HG02759 (cell line): ENCODE measurements around the gene ALMS1.
A peak's percentile ranks its signal among the peaks of the same experiment; 100 is the strongest.
"Not testable (repeated sequence)": the region's sequence is repeated elsewhere in the genome, so short reads cannot be mapped to it uniquely, and the experiment has no call there.

ENCODE experiments used
- ATAC-seq: cut with Tn5 transposase; IDR thresholded peaks from one replicate; pipeline ENCODE4 v1.9.1; 2021; ENCODE audit warnings: mild to moderate bottlenecking, moderate library complexity; ENCODE audit not compliant: unreplicated experiment

Gene ALMS1

GRCh38 chr2:73385504-73386341 is at the start of gene ALMS1:
Gene ALMS1 (plus strand): TSS chr2:73385836. CDS start chr2:73385869, 33 bp downstream.
- peak; percentile 89 for ATAC-seq

DNA sequence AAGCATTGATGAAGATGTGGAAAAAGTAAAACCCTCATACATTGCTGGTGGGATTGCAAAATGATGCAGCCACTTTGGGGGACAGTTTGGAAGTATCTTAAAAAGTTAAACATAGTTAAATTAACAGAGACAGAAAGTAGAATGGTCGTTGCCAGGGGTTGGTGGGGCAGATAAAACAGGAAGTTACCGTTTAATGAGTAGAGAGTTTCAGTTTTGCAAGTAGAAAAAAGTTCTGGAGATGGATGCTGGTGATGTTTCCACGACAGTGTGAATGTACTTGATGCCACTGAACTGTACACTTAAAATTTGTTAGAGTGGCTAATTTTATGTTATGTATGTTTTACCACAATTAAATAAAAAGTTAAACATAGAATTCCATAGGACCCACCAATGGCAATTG is 47.8 kb upstream of the ALMS1 start:
- ATAC-seq = no peak

DNA sequence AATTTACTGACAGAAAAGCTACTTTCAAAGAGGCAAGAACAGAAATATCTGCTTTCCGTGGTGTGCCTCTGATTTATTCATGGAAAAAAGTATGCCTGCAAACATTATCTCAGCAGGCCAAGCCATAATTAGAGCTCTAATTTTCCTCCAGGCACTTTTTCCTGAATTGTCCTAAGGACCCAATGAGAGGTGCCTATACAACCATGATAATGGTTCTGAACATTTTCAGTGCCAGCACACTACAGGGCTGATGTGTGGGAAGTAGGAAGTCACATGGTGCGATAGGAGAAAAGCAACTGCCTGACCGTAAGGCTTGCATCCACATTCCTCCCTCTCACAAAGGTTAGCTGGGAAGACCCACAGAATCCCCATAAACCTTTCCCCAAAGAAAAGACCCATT is 46.4 kb upstream of the ALMS1 start:
- no peak for ATAC-seq

GRCh38 chr2:73341039-73341438 is 44.6 kb upstream of the ALMS1 start:
- ATAC-seq = no peak

- ATAC-seq = no peak
Observed at GRCh38 chr2:73343992-73344391, 41.6 kb upstream of the ALMS1 start.

GRCh38 chr2:73344747-73345146 is 40.9 kb upstream of the ALMS1 start:
- not testable (repeated sequence) for ATAC-seq

- no peak for ATAC-seq
Observed at GRCh38 chr2:73350035-73350691, 35.5 kb upstream of the ALMS1 start.

DNA sequence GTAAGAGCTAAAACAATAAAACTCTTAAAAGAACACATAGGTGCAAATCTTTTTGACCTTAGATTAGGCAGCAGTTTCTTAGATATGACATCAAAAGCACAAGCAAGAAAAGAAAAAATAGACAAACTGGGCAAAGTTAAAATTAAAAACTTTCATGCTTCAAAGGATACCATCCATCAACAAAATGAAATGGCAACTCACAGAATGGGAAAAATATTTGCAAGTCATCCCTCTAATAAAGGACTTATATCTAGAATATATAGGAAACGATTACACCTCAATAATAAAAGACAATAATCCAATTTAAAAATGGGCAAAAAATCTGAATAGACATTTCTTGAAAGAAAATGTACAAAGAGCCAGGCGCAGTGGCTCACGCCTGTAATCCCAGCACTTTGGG is 29.5 kb upstream of the ALMS1 start:
- no peak for ATAC-seq

- ATAC-seq = no peak
Observed at GRCh38 chr2:73359915-73360697, 25.5 kb upstream of the ALMS1 start.

GRCh38 chr2:73366060-73366459 is 19.6 kb upstream of the ALMS1 start:
- no peak for ATAC-seq

DNA sequence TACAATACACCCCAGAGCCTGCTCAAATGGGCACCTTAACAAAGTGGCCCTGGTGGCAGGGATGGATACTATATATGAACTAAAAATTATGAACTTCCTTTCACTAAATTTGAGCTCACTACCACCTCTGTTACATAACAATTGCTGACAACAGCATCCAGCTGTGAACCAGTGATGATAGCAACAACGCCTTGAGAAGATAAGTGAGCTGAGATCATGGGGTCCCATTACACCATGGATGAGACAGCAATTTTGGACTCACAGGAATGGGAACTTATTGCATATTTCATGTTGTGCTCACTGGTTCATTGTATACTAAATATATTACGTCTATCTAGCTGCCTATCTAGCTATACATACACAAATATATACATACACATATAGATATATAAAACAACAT is 16.9 kb upstream of the ALMS1 start:
- no peak for ATAC-seq

DNA sequence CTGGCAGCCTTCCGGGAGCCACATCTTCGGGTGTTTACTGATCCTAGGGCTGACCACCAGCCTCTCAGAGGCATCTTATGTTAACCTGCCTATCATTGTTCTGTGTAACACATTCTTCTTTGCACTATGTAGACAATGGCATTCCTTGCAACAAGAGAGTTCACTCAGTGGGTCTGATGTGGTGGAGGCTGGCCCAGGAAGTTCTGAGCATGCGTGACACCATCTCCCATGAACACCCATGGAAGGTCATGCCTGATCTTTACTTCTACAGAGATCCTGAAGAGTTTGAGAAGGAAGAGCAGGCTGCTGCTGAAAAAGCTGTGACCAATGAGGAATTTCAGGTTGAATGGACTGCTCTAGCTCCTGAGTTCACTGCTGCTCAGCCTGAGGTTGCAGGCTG is 15.3 kb upstream of the ALMS1 start:
- no peak for ATAC-seq

DNA sequence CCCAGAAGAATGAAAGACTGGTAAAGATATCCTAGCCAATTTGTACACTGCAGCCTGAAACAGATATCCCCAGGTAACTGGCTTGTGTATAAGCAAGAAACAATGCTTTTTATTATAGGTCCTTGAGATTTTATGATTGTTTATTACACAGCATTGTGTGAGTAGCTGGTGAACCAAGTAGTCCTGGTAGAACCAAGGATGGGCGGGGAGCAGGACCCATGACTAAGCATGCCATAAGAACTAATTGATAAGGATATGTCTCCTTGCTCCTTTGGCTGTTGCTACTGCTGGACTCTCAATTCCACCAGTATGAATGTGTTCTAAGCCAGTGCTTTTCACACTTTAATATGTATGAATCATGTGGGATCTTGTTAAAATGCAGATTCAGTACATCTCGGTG is 12.3 kb upstream of the ALMS1 start:
- ATAC-seq = no peak

DNA sequence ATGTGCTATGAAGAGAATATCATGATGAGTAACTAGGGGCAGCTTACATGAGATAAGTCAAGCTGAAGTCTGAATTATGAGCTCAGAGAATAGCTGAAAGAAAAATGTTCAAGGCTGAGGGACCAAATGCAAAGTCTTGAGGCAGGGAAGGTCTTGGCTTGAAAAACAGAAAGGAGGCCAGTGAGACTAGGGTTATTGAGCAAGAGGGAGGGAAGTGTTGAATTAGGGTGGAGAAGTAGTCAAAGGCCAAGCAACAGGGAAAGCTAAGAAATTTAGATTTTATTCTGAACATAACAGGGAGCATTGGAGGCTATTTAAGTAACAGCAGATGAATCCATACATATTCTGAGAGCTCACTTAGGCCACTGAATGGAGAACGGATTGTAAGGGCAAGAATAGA is 11.4 kb upstream of the ALMS1 start:
- no peak for ATAC-seq

GRCh38 chr2:73376681-73377080 is 9.0 kb upstream of the ALMS1 start:
- no peak for ATAC-seq

DNA sequence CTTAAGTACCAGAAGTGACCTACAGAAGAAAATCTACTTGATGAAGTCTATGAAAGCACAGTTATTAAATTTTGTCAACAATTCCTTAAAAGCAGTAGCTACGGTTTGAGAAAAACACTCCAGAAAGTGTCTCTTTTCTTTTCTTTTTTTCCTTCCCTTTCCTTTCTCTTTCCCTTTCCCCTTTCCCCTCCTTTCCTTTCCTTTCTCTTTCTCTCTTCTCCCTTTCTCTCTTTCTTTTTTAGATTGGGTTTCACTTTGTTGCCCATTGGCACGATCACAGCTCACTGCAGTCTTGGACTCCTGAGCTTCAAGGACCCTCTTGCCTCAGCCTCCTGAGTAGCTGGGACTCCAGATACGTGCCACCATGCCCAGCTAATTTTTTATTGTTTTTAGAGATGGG is 2.6 kb upstream of the ALMS1 start:
- no peak for ATAC-seq

DNA sequence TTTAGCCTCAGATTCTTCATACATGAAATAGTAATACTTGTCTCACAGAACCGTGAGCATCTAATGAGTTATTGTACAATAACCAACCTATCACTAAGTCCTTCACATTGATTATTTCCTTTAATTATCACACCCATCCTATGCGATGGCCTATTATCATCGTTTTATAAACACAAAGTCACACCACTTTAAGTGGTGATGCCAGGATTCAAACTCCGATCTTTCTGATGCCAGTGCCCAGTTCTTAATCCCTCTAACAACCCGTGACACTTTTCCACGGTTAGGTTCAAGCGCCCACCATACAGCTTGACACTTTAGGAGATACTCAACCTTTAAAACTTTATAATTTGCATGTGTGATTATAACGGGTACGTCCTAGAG is 523 bp upstream of the ALMS1 start:
- no peak for ATAC-seq

DNA sequence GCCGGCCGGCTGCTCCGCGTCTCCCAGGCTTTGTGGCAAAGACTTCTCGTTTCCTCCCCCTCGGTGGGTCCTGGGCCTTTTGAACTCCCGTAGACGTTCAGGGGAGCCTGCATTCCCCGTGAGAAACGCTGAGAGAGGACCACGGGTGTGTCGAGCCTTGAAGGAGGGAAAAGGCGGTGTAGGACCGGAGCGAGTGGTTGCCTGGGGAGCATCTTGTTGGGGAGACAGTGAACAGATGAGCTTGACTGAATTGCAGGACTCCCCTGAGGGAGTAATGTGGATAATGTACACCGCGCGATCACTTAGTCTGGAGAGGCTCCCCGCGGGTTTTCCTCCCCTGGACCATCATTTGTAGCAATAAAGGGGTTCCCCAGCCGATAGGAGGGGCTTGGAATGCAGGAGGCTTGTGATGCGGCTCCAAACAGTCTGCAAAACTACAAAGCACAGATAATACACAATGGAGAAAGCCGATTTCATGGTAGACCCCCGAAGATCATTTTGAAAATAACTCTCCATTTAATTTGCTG is 769 bp downstream of the ALMS1 start:
- ATAC-seq = peak; percentile 11

DNA sequence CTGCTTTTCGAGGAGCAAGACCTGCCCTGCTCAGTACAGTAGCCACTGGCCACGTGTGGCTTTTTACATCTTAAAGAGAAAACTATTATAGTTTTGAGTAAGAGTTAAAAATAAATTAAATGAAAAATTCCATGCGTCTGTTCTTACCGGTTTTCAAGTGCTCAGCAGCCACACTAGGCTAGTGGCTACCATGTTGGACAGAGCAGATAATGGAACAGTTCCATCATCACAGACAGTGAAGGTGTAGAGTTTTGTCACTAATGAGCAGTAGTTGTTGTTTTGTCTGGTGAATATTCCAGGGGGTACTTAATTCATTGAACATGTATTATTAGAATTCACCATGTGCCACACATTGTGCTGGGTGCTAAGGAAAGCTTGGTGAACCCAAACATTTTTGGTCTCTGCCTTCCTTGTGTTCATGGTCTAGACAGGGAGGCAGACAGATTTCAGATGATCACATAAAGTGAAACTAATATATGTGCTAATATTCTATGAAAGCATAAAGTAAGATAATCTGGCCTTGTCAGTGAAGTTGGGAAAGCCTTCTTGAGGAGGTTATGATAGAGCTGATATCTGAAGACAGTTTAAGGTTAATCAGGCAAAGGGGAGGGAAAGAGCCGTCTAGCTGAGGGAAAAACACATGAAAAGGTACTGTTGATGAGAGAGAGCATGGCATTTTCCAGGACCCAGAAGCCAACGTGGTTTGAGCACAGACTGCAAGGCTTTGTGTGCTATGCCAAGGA is 1.4 kb downstream of the ALMS1 start:
- no peak for ATAC-seq

GRCh38 chr2:73402386-73403103 is 16.9 kb downstream of the ALMS1 start:
- no peak for ATAC-seq
